Measurements from ENCODE around the gene LMCD1. TPM values are rescaled to one million over a fixed set of nuclear protein-coding genes. Genes with fewer than 3 reads are reported as not detected.

LMCD1 gene
- total and polyA plus RNA-seq, 2 of the 8 experiments (the other 6 are each of a cell fraction or from before 2014, with no cell fraction given): 12.3 to 26.5 TPM

DNA sequence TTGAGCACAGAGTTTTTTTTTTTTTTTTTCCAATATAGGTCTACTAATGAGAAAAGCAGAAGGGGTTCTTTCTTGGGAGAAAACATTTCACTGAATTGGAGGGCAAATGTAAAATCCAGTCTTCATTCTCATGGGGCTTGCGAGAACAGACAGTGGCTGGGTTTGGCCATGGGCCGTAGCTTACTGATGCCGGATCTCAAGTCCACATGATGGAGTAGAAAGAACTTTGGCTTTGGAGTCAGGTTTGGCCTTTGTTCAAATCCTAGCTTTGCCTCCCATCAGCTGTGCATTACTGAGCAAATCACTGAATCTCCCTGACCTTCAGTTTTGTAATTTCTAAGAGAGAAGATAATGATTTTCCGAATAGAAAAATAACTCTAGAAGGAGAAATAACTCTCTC is 59.7 kb downstream of the LMCD1 start:
- H4K8ac ChIP-seq (ENCODE audit: extremely low read depth, insufficient read depth, low read length): no peak overlapping the region
- no peak overlapping the region for H3K9ac ChIP-seq (replicated peaks in 1 of 4; ENCODE audit: extremely low read depth in 1 of 4, low read depth in 3 of 4, low read length in 3 of 4)
- H2BK5ac ChIP-seq (ENCODE audit: low read depth, low read length): no peak overlapping the region
- peaks cover 4% of the 10 kb centered on the region for H3K79me1 ChIP-seq (ENCODE audit: low read depth, low read length)
- no peak overlapping the region for H4K5ac ChIP-seq (ENCODE audit: insufficient read length, low read depth, low read length)
- 87% methylated on average over 4 of the region's 4 CpGs; no CpG with 5 or more reads in 1 of the 2 experiments for WGBS, 2 experiments (ENCODE audit: extremely low coverage in 1 of 2, insufficient coverage in 1 of 2, insufficient read length in 1 of 2, insufficient replicate concordance in 2 of 2, low coverage in 1 of 2, low lambda C conversion rate in 2 of 2, missing lambda C conversion rate in 1 of 2)
- POLR2A ChIA-PET (ENCODE audit: partially characterized antibody): interaction anchor here (1.2 kb wide), 1 partner anchor 9 kb away, joined by 3 read pairs; no protein-coding TSS in a partner anchor
- no peak overlapping the region for H3K14ac ChIP-seq (ENCODE audit: insufficient read length)
- H3K56ac ChIP-seq (replicated peaks; ENCODE audit: insufficient read length, low read depth, low read length): no peak overlapping the region
- TF ChIP-seq, protein P1, sequence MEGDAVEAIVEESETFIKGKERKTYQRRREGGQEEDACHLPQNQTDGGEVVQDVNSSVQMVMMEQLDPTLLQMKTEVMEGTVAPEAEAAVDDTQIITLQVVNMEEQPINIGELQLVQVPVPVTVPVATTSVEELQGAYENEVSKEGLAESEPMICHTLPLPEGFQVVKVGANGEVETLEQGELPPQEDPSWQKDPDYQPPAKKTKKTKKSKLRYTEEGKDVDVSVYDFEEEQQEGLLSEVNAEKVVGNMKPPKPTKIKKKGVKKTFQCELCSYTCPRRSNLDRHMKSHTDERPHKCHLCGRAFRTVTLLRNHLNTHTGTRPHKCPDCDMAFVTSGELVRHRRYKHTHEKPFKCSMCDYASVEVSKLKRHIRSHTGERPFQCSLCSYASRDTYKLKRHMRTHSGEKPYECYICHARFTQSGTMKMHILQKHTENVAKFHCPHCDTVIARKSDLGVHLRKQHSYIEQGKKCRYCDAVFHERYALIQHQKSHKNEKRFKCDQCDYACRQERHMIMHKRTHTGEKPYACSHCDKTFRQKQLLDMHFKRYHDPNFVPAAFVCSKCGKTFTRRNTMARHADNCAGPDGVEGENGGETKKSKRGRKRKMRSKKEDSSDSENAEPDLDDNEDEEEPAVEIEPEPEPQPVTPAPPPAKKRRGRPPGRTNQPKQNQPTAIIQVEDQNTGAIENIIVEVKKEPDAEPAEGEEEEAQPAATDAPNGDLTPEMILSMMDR (IDR thresholded peaks at IDR 0.05; ENCODE audit: control extremely low read depth in 1 of 3, insufficient read depth in 1 of 3, low read depth in 1 of 3, low read length in 3 of 3): no peak
- TF ChIP-seq TCF12 (IDR thresholded peaks at IDR 0.05; ENCODE audit: low read depth, low read length) (no peak), GABPA (IDR thresholded peaks at IDR 0.05; ENCODE audit: borderline replicate concordance, insufficient read depth, low read length) (no peak)
- no peaks in the 10 kb centered on the region for H3K4me1 ChIP-seq (replicated peaks in 1 of 4; ENCODE audit: control insufficient read depth in 3 of 4, insufficient read depth in 4 of 4, low read length in 3 of 4)
- no peaks in the 10 kb centered on the region for H4K20me1 ChIP-seq (replicated peaks in 1 of 2; ENCODE audit: control insufficient read depth in 1 of 2, insufficient read depth in 2 of 2, low read length in 2 of 2)
- H4K91ac ChIP-seq (replicated peaks; ENCODE audit: insufficient read length, low read length): no peak overlapping the region
- H3K4ac ChIP-seq (replicated peaks; ENCODE audit: insufficient read length, low read depth, low read length): no peak overlapping the region
- H3K27ac ChIP-seq (ENCODE audit: low read depth, low read length): no peak overlapping the region
- DNase-seq (ENCODE audit: low read depth in 1 of 2, low spot score in 2 of 2) (no peak), FAIRE-seq (no peak)
- H3K79me2 ChIP-seq (ENCODE audit: control insufficient read depth in 1 of 2, insufficient read depth in 2 of 2, low read length in 2 of 2): no peaks in the 10 kb centered on the region
- no peak overlapping the region for H2AFZ ChIP-seq (ENCODE audit: low read length)
- no peak overlapping the region for H2BK20ac ChIP-seq (ENCODE audit: low read length)
- H3K36me3 ChIP-seq (ENCODE audit: control insufficient read depth in 2 of 4, insufficient read depth in 4 of 4, low read length in 3 of 4): peaks cover 0 to 14% (median 0%) of the 10 kb centered on the region in 4 experiments; a peak in 2 of 8 replicates
- no peak overlapping the region for H3K23ac ChIP-seq (ENCODE audit: insufficient read length)
- no peak overlapping the region for H2AK5ac ChIP-seq (ENCODE audit: low read depth, low read length)
- no peak overlapping the region for H3K4me2 ChIP-seq (ENCODE audit: insufficient read depth in 1 of 2, low read depth in 2 of 2, low read length in 2 of 2)
- no peak overlapping the region for H3K18ac ChIP-seq (ENCODE audit: extremely low read depth, low read length)
- no peak overlapping the region for H2BK15ac ChIP-seq (ENCODE audit: low read length)
- H2BK12ac ChIP-seq (ENCODE audit: low read depth, low read length): no peak overlapping the region
- no peaks in the 10 kb centered on the region for H3K23me2 ChIP-seq (ENCODE audit: low read depth, low read length)
- no peaks in the 10 kb centered on the region for H3K9me3 ChIP-seq (ENCODE audit: insufficient read depth in 2 of 2, low read depth in 1 of 2, low read length in 1 of 2)
- no peaks in the 10 kb centered on the region for H3K27me3 ChIP-seq (replicated peaks in 1 of 4; ENCODE audit: control insufficient read depth in 3 of 4, extremely low read depth in 1 of 4, insufficient read depth in 3 of 4, low read length in 3 of 4)
- H2BK120ac ChIP-seq (replicated peaks; ENCODE audit: low read depth, low read length): no peak overlapping the region
- CTCF ChIA-PET (ENCODE audit: partially characterized antibody): no interaction called here
- no peak overlapping the region for H3K4me3 ChIP-seq (ENCODE audit: extremely low read depth in 1 of 4, insufficient read depth in 2 of 4, low read depth in 3 of 4, low read length in 4 of 4)

Measured in H1 (cell line).